K562 (cell line): ENCODE data around the gene STK26. TPM values are rescaled to one million over a fixed set of nuclear protein-coding genes. Genes with fewer than 3 reads are reported as not detected.

ENCODE experiments used
- BRF1 ChIP-seq: IDR thresholded peaks from 3 replicates; pipeline ENCODE4 v1.6.1; 2011; ENCODE audit warnings: borderline replicate concordance, mild to moderate bottlenecking; ENCODE audit not compliant: insufficient read length; ENCODE audit errors: extremely low read depth
- CBFA2T3 ChIP-seq: fragments of 450-650 bp; IDR thresholded peaks from 2 replicates; pipeline ENCODE4 v1.6.1; 2017
- EP300 ChIP-seq: IDR thresholded peaks from 2 replicates; pipeline ENCODE4 v1.6.1; 2012; ENCODE audit warnings: low read length, improper control_type of control experiment
- FOXK2 ChIP-seq, 2 experiments: fragments of 450-650 bp; IDR thresholded peaks in 1 of 2; conservative IDR thresholded peaks in 1 of 2; 2 replicates each; pipeline ENCODE4 v1.6.1; 2016; ENCODE audit warnings: low read depth in 2 of 2, mild to moderate bottlenecking in 1 of 2
- MAFG ChIP-seq: fragments of 450-650 bp; conservative IDR thresholded peaks from 2 replicates; pipeline ENCODE4 v1.6.1; 2016; ENCODE audit warnings: missing genetic modification characterization, missing compliant biosample characterization
- NCOA1 ChIP-seq: fragments of 450-650 bp; IDR thresholded peaks from 2 replicates; pipeline ENCODE4 v1.6.1; 2016; ENCODE audit warnings: low read depth
- PML ChIP-seq: IDR thresholded peaks from 2 replicates; pipeline ENCODE4 v1.6.1; 2012; ENCODE audit warnings: low read length, inconsistent platforms
- RFX1 ChIP-seq: fragments of 450-650 bp; IDR thresholded peaks from 2 replicates; pipeline ENCODE4 v1.6.1; 2016; ENCODE audit warnings: mild to moderate bottlenecking, moderate library complexity
- SMARCA5 ChIP-seq: fragments of 450-650 bp; IDR thresholded peaks from 2 replicates; pipeline ENCODE4 v1.6.1; 2016
- SREBF1 ChIP-seq: fragments of 150-350 bp; IDR thresholded peaks from 2 replicates; pipeline ENCODE4 v1.6.1; 2014; ENCODE audit warnings: antibody characterized with exemption, low read depth, low read length, borderline replicate concordance
- ZNF584 ChIP-seq: fragments of 200-800 bp; sonication (Bioruptor generic); IDR thresholded peaks from 2 replicates; pipeline ENCODE4 v1.6.1; 2016; ENCODE audit warnings: low read depth, mild to moderate bottlenecking, missing genetic modification characterization, missing compliant biosample characterization
- polyA plus RNA-seq, 8 experiments: library from polyadenylated mRNA; depleted of rRNA in 4 of 8; stranded (reverse) in 5 of 8; unstranded in 3 of 8; fragments of >200 nt; fragmentation: Nextera tagmentation in 2 of 8; fragmentation: Illumina TruSeq in 1 of 8; extraction: Ambion mirVana in 2 of 8; extraction: Trizol in 1 of 8; gene quantifications; 2 replicates each; pipeline versions ENCODE4 v1.2.1 to v1.2.3, GENCODE V29; 2011 to 2014; ENCODE audit warnings: inconsistent platforms in 1 of 8, missing spikeins in 1 of 8
- total RNA-seq, 7 experiments: library from RNA; depleted of rRNA in 6 of 7; stranded (reverse); fragments of >200 nt in 6 of 7; fragmentation: Illumina TruSeq in 2 of 7; extraction: Trizol in 2 of 7; gene quantifications; 2 replicates each; pipeline versions ENCODE4 v1.2.1 to v1.2.3, GENCODE V29; 2011 to 2021; ENCODE audit warnings: low replicate concordance in 1 of 7
- TF ChIP-seq, protein P1 (sequence below): fragments of 450-650 bp; IDR thresholded peaks from 2 replicates; pipeline ENCODE4 v1.7.0; 2016; ENCODE audit warnings: borderline replicate concordance

Gene STK26
- total and polyA plus RNA-seq, 9 of the 15 experiments (the other 6 are each of a cell fraction or from before 2014, with no cell fraction given): 28.1 to 72.9 (median 50.1) TPM

DNA sequence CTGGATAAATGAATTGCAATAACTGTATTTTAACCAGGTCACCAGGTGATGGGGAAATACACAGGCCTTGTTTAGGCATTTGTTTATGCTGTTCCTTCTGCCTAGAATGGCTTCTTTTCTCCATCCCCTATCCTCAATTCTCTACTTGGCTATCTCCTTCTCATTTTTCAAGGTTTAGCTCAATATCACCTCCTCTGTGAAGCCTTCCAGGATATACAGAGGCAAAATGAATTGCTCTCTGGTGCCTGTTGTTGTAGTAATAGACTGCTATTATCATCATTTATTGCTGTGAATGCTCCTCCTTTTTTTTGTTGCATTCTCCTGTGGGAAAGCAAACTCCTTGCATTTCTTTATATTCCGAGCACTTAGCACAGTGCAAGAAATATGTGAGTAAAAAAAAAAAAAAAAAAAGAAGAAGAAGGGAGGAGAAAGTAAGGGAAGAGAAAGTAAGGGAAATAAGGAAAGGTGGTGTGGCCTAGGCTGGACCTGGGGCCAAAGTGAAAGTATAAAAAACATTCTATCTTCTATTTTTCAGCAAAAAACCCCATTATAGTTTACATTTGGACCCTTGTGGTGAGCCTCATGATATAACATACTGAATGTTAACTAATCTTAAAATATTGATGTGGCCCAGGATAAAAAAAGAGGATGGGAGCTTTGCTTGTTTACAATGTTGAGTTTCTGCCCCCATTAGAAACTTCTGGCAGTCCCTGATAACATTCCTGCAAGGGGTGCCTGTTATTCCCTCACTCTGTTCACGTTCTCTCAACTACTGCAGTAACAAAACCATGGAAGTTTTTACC, 6.3 kb upstream of the STK26 start (continued):
- TF ChIP-seq, protein P1, sequence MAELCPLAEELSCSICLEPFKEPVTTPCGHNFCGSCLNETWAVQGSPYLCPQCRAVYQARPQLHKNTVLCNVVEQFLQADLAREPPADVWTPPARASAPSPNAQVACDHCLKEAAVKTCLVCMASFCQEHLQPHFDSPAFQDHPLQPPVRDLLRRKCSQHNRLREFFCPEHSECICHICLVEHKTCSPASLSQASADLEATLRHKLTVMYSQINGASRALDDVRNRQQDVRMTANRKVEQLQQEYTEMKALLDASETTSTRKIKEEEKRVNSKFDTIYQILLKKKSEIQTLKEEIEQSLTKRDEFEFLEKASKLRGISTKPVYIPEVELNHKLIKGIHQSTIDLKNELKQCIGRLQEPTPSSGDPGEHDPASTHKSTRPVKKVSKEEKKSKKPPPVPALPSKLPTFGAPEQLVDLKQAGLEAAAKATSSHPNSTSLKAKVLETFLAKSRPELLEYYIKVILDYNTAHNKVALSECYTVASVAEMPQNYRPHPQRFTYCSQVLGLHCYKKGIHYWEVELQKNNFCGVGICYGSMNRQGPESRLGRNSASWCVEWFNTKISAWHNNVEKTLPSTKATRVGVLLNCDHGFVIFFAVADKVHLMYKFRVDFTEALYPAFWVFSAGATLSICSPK: no peak
- TF ChIP-seq NCOA1 (0 out of 2 replicates have a peak, but pooled peaks have one; percentile 28), PML (peak; percentile 35; the same call in 1 of the 2 replicates), CBFA2T3 (peak; percentile 83), EP300 (peak; percentile 79), RFX1 (no peak), BRF1 (no peak), SMARCA5 (peak; percentile 54; the same call in 1 of the 2 replicates), MAFG (tag) (no peak), ZNF584 (CRISPR knock-in tag) (no peak), FOXK2 (conservative IDR thresholded peaks at IDR 0.05 in 1 of 2, IDR thresholded peaks at IDR 0.05 in 1 of 2; ENCODE audit: low read depth in 2 of 2) (peak; percentile 91 to 92), SREBF1 (no peak)
